ENCODE data around the gene C17orf114.

- TF ChIP-seq POLR2A (IDR thresholded peaks at IDR 0.05) (no peak), CTCF (IDR thresholded peaks at IDR 0.05) (no peak)
Measured at GRCh38 chr17:4812690-4813089, 10.6 kb upstream of the C17orf114 start.
